ENCODE measurements around the gene ARSG.

GRCh38 chr17:68378268-68379176, 87.2 kb downstream of the ARSG start:
- TF ChIP-seq GATA2 (IDR thresholded peaks at IDR 0.05; ENCODE audit: low read depth, low read length): 0 out of 2 replicates have a peak, but pooled peaks have one; percentile 14
- TF ChIP-seq GATA3 (IDR thresholded peaks at IDR 0.05; ENCODE audit: low read depth, low read length): no peak
